SK-N-SH treated with all-trans-retinoic acid at 6 μM for 48 hours (cell line): ENCODE measurements around the gene ZIC5.

Source experiments
- ATAC-seq: fragments of 200-7000 bp; cut with Tn5 transposase; 3 replicates; pipeline ENCODE4 v1.9.1; 2020; ENCODE audit warnings: mild to moderate bottlenecking, moderate library complexity
- ARNTL ChIP-seq: fragments of 450-650 bp; formaldehyde crosslinking; IDR thresholded peaks from 2 replicates; pipeline ENCODE4 v1.5.0; 2020; ENCODE audit warnings: low read depth, mild to moderate bottlenecking, moderate library complexity, borderline replicate concordance
- BACH2 ChIP-seq: fragments of 250-450 bp; sonication (Bioruptor Pico); IDR thresholded peaks from 2 replicates; pipeline ENCODE4 v1.9.0; 2021; ENCODE audit warnings: mild to moderate bottlenecking, borderline replicate concordance
- CREB5 ChIP-seq: fragments of 250-450 bp; sonication (Bioruptor Pico); IDR thresholded peaks from 2 replicates; pipeline ENCODE4 v1.5.1; 2020; ENCODE audit warnings: low read depth, mild to moderate bottlenecking, moderate library complexity
- CSDC2 ChIP-seq: fragments of 250-450 bp; sonication (Bioruptor Pico); IDR thresholded peaks from 2 replicates; pipeline ENCODE4 v1.5.0; 2020; ENCODE audit warnings: mild to moderate bottlenecking, moderate library complexity
- CSRNP3 ChIP-seq: fragments of 250-450 bp; sonication (Bioruptor Pico); IDR thresholded peaks from 2 replicates; pipeline ENCODE4 v1.5.1; 2021; ENCODE audit warnings: mild to moderate bottlenecking, moderate library complexity
- ESRRG ChIP-seq: fragments of 250-450 bp; sonication (Bioruptor Pico); IDR thresholded peaks from 2 replicates; pipeline ENCODE4 v1.6.1; 2021; ENCODE audit warnings: mild to moderate bottlenecking
- GLIS3 ChIP-seq: fragments of 250-450 bp; sonication (Bioruptor Pico); IDR thresholded peaks from 2 replicates; pipeline ENCODE4 v1.5.0; 2020; ENCODE audit warnings: mild to moderate bottlenecking, moderate library complexity
- ISL1 ChIP-seq: fragments of 250-450 bp; sonication (Bioruptor Pico); IDR thresholded peaks from 2 replicates; pipeline ENCODE4 v2.1.2; 2022; ENCODE audit warnings: mild to moderate bottlenecking, moderate library complexity
- OSR1 ChIP-seq: fragments of 250-450 bp; sonication (Bioruptor Pico); IDR thresholded peaks from 2 replicates; pipeline ENCODE4 v1.8.0; 2022; ENCODE audit warnings: moderate library complexity, mild to moderate bottlenecking, inconsistent platforms
- PATZ1 ChIP-seq: fragments of 250-450 bp; sonication (Bioruptor Pico); IDR thresholded peaks from 2 replicates; pipeline ENCODE4 v1.8.0; 2020; ENCODE audit warnings: mild to moderate bottlenecking, moderate library complexity, borderline replicate concordance
- POU6F1 ChIP-seq: fragments of 250-450 bp; sonication (Bioruptor Pico); IDR thresholded peaks from 2 replicates; pipeline ENCODE4 v1.8.0; 2021; ENCODE audit warnings: low read depth, mild to moderate bottlenecking, moderate library complexity, borderline replicate concordance
- PPARA ChIP-seq: fragments of 250-450 bp; sonication (Bioruptor Pico); IDR thresholded peaks from 2 replicates; pipeline ENCODE4 v1.5.0; 2020; ENCODE audit warnings: mild to moderate bottlenecking, borderline replicate concordance
- RARB ChIP-seq: fragments of 250-450 bp; sonication (Bioruptor Pico); IDR thresholded peaks from 2 replicates; pipeline ENCODE4 v1.8.0; 2021; ENCODE audit warnings: mild to moderate bottlenecking, moderate library complexity
- SNAI2 ChIP-seq: fragments of 250-450 bp; sonication (Bioruptor Pico); IDR thresholded peaks from 2 replicates; pipeline ENCODE4 v1.5.0; 2020; ENCODE audit warnings: mild to moderate bottlenecking, moderate library complexity
- TCF4 ChIP-seq: fragments of 250-450 bp; sonication (Bioruptor Pico); IDR thresholded peaks from 2 replicates; pipeline ENCODE4 v1.8.0; 2021; ENCODE audit warnings: mild to moderate bottlenecking, moderate library complexity, borderline replicate concordance
- TOX ChIP-seq: fragments of 250-450 bp; sonication (Bioruptor Pico); IDR thresholded peaks from 2 replicates; pipeline ENCODE4 v1.8.0; 2021; ENCODE audit warnings: mild to moderate bottlenecking, moderate library complexity, borderline replicate concordance
- ZC3H10 ChIP-seq: fragments of 250-450 bp; sonication (Bioruptor Pico); IDR thresholded peaks from 2 replicates; pipeline ENCODE4 v1.5.1; 2021; ENCODE audit warnings: mild to moderate bottlenecking, moderate library complexity
- ZFP3 ChIP-seq: fragments of 250-450 bp; sonication (Bioruptor Pico); IDR thresholded peaks from 2 replicates; pipeline ENCODE4 v1.5.0; 2020; ENCODE audit warnings: mild to moderate bottlenecking, moderate library complexity
- ZFP30 ChIP-seq: fragments of 450-650 bp; formaldehyde crosslinking; IDR thresholded peaks from 2 replicates; pipeline ENCODE4 v1.5.0; 2022; ENCODE audit warnings: mild to moderate bottlenecking, moderate library complexity
- ZNF565 ChIP-seq: fragments of 450-650 bp; formaldehyde crosslinking; conservative IDR thresholded peaks from 2 replicates; pipeline ENCODE4 v1.5.0; 2020; ENCODE audit warnings: low read depth, mild to moderate bottlenecking, moderate library complexity
- ZNF70 ChIP-seq: fragments of 450-650 bp; formaldehyde crosslinking; IDR thresholded peaks from 2 replicates; pipeline ENCODE4 v1.5.0; 2020; ENCODE audit warnings: mild to moderate bottlenecking, moderate library complexity
- ZNF8 ChIP-seq: fragments of 450-650 bp; formaldehyde crosslinking; IDR thresholded peaks from 2 replicates; pipeline ENCODE4 v1.5.0; 2020; ENCODE audit warnings: mild to moderate bottlenecking, moderate library complexity

Gene ZIC5

GRCh38 chr13:99967498-99967868 lies 4.1 kb downstream of the ZIC5 start:
- no peak; the same call in 2 of the 3 replicates for ATAC-seq
- TF ChIP-seq PPARA (CRISPR knock-in tag), result no peak
- TF ChIP-seq GLIS3, result no peak
- TF ChIP-seq ZC3H10 (CRISPR knock-in tag), result no peak
- no peak for TF ChIP-seq CREB5 (CRISPR knock-in tag)
- no peak for TF ChIP-seq ZFP3 (CRISPR knock-in tag)
- no peak for TF ChIP-seq TCF4 (CRISPR knock-in tag)
- no peak for TF ChIP-seq CSRNP3
- TF ChIP-seq RARB, result no peak
- no peak for TF ChIP-seq ARNTL
- no peak for TF ChIP-seq PATZ1 (CRISPR knock-in tag)
- no peak for TF ChIP-seq ZFP30 (CRISPR knock-in tag)
- no peak for TF ChIP-seq POU6F1
- no peak for TF ChIP-seq SNAI2 (CRISPR knock-in tag)
- no peak for TF ChIP-seq BACH2 (CRISPR knock-in tag)
- TF ChIP-seq ZNF70 (CRISPR knock-in tag), result no peak
- no peak for TF ChIP-seq ISL1 (CRISPR knock-in tag)
- no peak for TF ChIP-seq ESRRG (CRISPR knock-in tag)
- TF ChIP-seq OSR1 (CRISPR knock-in tag), result no peak

- no peak for ATAC-seq
- TF ChIP-seq CSDC2 (CRISPR knock-in tag), result no peak
- no peak for TF ChIP-seq ZNF8 (CRISPR knock-in tag)
- no peak for TF ChIP-seq ARNTL
- TF ChIP-seq OSR1 (CRISPR knock-in tag), result no peak
- TF ChIP-seq TOX (CRISPR knock-in tag), result no peak
- TF ChIP-seq ESRRG (CRISPR knock-in tag), result no peak
- no peak for TF ChIP-seq ZFP3 (CRISPR knock-in tag)
- TF ChIP-seq PATZ1 (CRISPR knock-in tag), result no peak
- no peak for TF ChIP-seq BACH2 (CRISPR knock-in tag)
- no peak for TF ChIP-seq GLIS3
- no peak for TF ChIP-seq ZFP30 (CRISPR knock-in tag)
- no peak for TF ChIP-seq ISL1 (CRISPR knock-in tag)
- TF ChIP-seq ZC3H10 (CRISPR knock-in tag), result no peak
- TF ChIP-seq ZNF70 (CRISPR knock-in tag), result no peak
Measured at GRCh38 chr13:99966064-99966805, 5.3 kb downstream of the ZIC5 start.

- ATAC-seq, result no peak
- TF ChIP-seq GLIS3 (no peak), ZFP30 (CRISPR knock-in tag) (no peak), PATZ1 (CRISPR knock-in tag) (no peak), ZNF70 (CRISPR knock-in tag) (no peak), ZNF565 (CRISPR knock-in tag) (no peak), POU6F1 (no peak), SNAI2 (CRISPR knock-in tag) (no peak)
Measured at GRCh38 chr13:99965329-99966000, 6.1 kb downstream of the ZIC5 start.
